ENCODE data around the gene LZTFL1.

Gene LZTFL1

GRCh38 chr3:45807681-45808540 is 34.0 kb downstream of the LZTFL1 start:
- no peak for DNase-seq (ENCODE audit: low read depth, low spot score)

- no peak for DNase-seq (ENCODE audit: low read depth, low spot score)
Observed at GRCh38 chr3:45807133-45807532, 34.8 kb downstream of the LZTFL1 start.

- no peak for DNase-seq (ENCODE audit: low read depth, low spot score)
Observed at GRCh38 chr3:45806072-45806471, 35.8 kb downstream of the LZTFL1 start.

GRCh38 chr3:45803252-45803935 is 38.5 kb downstream of the LZTFL1 start:
- DNase-seq (ENCODE audit: low read depth, low spot score): no peak

GRCh38 chr3:45802146-45802545 is 39.8 kb downstream of the LZTFL1 start:
- no peak for DNase-seq (ENCODE audit: low read depth, low spot score)

GRCh38 chr3:45800611-45801010 is 41.3 kb downstream of the LZTFL1 start:
- no peak for DNase-seq (ENCODE audit: low read depth, low spot score)

GRCh38 chr3:45799586-45799985 is 42.3 kb downstream of the LZTFL1 start:
- DNase-seq (ENCODE audit: low read depth, low spot score): no peak

- DNase-seq (ENCODE audit: low read depth, low spot score): no peak
Observed at GRCh38 chr3:45798034-45798433, 43.9 kb downstream of the LZTFL1 start.

GRCh38 chr3:45796902-45797637 is 44.8 kb downstream of the LZTFL1 start:
- DNase-seq (ENCODE audit: low read depth, low spot score): no peak

- DNase-seq (ENCODE audit: low read depth, low spot score): peak; percentile 39
Observed at GRCh38 chr3:45795882-45796765, 45.8 kb downstream of the LZTFL1 start, which contains the start of gene SLC6A20. Gene SLC6A20 (minus strand): TSS chr3:45796536. CDS start chr3:45796419, 117 bp downstream.

GRCh38 chr3:45795509-45795881 is 46.4 kb downstream of the LZTFL1 start:
- peak; percentile 29 for DNase-seq (ENCODE audit: low read depth, low spot score)

GRCh38 chr3:45794660-45795059 is 47.3 kb downstream of the LZTFL1 start:
- DNase-seq (ENCODE audit: low read depth, low spot score): no peak

- no peak for DNase-seq (ENCODE audit: low read depth, low spot score)
Observed at GRCh38 chr3:45794177-45794560, 47.8 kb downstream of the LZTFL1 start.

GRCh38 chr3:45793482-45794176 is 48.3 kb downstream of the LZTFL1 start:
- no peak for DNase-seq (ENCODE audit: low read depth, low spot score)

- DNase-seq (ENCODE audit: low read depth, low spot score): no peak
Observed at GRCh38 chr3:45792516-45793172, 49.3 kb downstream of the LZTFL1 start.

- DNase-seq (ENCODE audit: low read depth, low spot score): no peak
Observed at GRCh38 chr3:45792036-45792435, 49.9 kb downstream of the LZTFL1 start.

GRCh38 chr3:45790596-45790995 is 51.3 kb downstream of the LZTFL1 start:
- no peak for DNase-seq (ENCODE audit: low read depth, low spot score)

GRCh38 chr3:45789235-45789812 is 52.6 kb downstream of the LZTFL1 start:
- no peak for DNase-seq (ENCODE audit: low read depth, low spot score)

GRCh38 chr3:45787551-45787950 is 54.4 kb downstream of the LZTFL1 start:
- DNase-seq (ENCODE audit: low read depth, low spot score): no peak

All from ELF-1 (cell line).